Endothelial cell of umbilical vein (primary cell): ENCODE measurements around the gene GATA3. TPM values are rescaled to one million over a fixed set of nuclear protein-coding genes. Genes with fewer than 3 reads are reported as not detected.

Source experiments
- BruUV-seq: library from RNA; stranded (reverse); fragments of 400-500 nt; replicated peaks from 2 replicates; lab custom pipeline; 2021; lab: Mats Ljungman, UMichigan
- CTCF ChIA-PET: fragments of 300-600, 350-600 bp; sonication (Branson Sonifier 250); formaldehyde crosslinking; loops from one replicate; lab custom pipeline; 2021; ENCODE audit warnings: antibody characterized with exemption, inconsistent platforms; lab: Charles Lee
- POLR2A ChIA-PET: fragments of 300-600, 350-600 bp; sonication (Branson Sonifier 250); formaldehyde crosslinking; loops from one replicate; lab custom pipeline; 2021; ENCODE audit warnings: antibody characterized with exemption, inconsistent platforms; lab: Charles Lee
- DNase-seq: peaks from one replicate; pipeline ENCODE4 v3.0.0-alpha.2; 2011; ENCODE audit warnings: low read depth, low spot score
- FAIRE-seq: peaks from 2 replicates; lab custom pipeline; 2011; peaks lifted over from hg19 to GRCh38; lab: Jason Lieb, UNC
- H2AFZ ChIP-seq: 2 replicates; pipeline ENCODE4 v1.6.0; 2012; ENCODE audit warnings: low read depth, low read length, control low read depth, inconsistent platforms
- H3K27ac ChIP-seq: 2 replicates; pipeline ENCODE4 v1.5.1; 2011; ENCODE audit warnings: low read depth, mild to moderate bottlenecking, control low read depth, low read length, moderate library complexity; ENCODE audit not compliant: insufficient read depth
- H3K27me3 ChIP-seq, 2 experiments: 2 replicates each; pipeline versions ENCODE4 v1.6.0 to v1.6.1; 2011; ENCODE audit warnings: low read length in 2 of 2, mixed read lengths in 1 of 2; ENCODE audit not compliant: control insufficient read depth in 2 of 2, insufficient read depth in 2 of 2
- H3K36me3 ChIP-seq, 2 experiments: 2 replicates in 1 of 2; 3 replicates in 1 of 2; pipeline ENCODE4 v1.5.1; 2011; ENCODE audit warnings: low read length in 2 of 2, mild to moderate bottlenecking in 1 of 2, moderate library complexity in 1 of 2; ENCODE audit not compliant: control insufficient read depth in 2 of 2, insufficient read depth in 2 of 2; ENCODE audit errors: extremely low read depth in 1 of 2
- H3K4me1 ChIP-seq: 3 replicates; pipeline ENCODE4 v1.5.1; 2011; ENCODE audit warnings: mild to moderate bottlenecking, low read length; ENCODE audit not compliant: control insufficient read depth, insufficient read depth; ENCODE audit errors: extremely low read depth
- H3K4me2 ChIP-seq: 2 replicates; pipeline ENCODE4 v1.6.1; 2011; ENCODE audit warnings: low read length, control low read depth, mixed read lengths; ENCODE audit not compliant: insufficient read depth
- H3K4me3 ChIP-seq, 3 experiments: fragments of 200-600 bp in 1 of 3; sonication (generic), shearing (Covaris generic) in 1 of 3; replicated peaks in 1 of 3; 2 replicates each; pipeline ENCODE4 v1.5.1; 2011 to 2016; ENCODE audit warnings: control low read depth in 3 of 3, low read length in 3 of 3, mild to moderate bottlenecking in 2 of 3, inconsistent platforms in 1 of 3, low read depth in 1 of 3, moderate library complexity in 1 of 3; ENCODE audit not compliant: insufficient read depth in 1 of 3
- H3K79me2 ChIP-seq: 2 replicates; pipeline ENCODE4 v1.6.0; 2012; ENCODE audit warnings: low read length, inconsistent platforms; ENCODE audit not compliant: control insufficient read depth, insufficient read depth
- H3K9ac ChIP-seq: replicated peaks from 2 replicates; pipeline ENCODE3; 2011; ENCODE audit warnings: low read length, control low read depth; ENCODE audit not compliant: insufficient read depth; ENCODE audit errors: extremely low read depth
- H3K9me1 ChIP-seq: replicated peaks from 3 replicates; pipeline ENCODE4 v1.6.0; 2011; ENCODE audit warnings: mild to moderate bottlenecking, low read length; ENCODE audit not compliant: control insufficient read depth, insufficient read depth; ENCODE audit errors: extremely low read depth
- H3K9me3 ChIP-seq: replicated peaks from 2 replicates; pipeline ENCODE4 v1.5.1; 2012; ENCODE audit warnings: low read length, inconsistent platforms; ENCODE audit not compliant: control insufficient read depth, insufficient read depth
- H4K20me1 ChIP-seq: replicated peaks from 2 replicates; pipeline ENCODE3; 2011; ENCODE audit warnings: mild to moderate bottlenecking, low read length; ENCODE audit not compliant: control insufficient read depth, insufficient read depth; ENCODE audit errors: extremely low read depth
- CTCF ChIP-seq, 2 donors: IDR thresholded peaks; 1 replicate in 1 of 2; 2 replicates in 1 of 2; pipeline ENCODE4 v1.5.1; 2011; ENCODE audit warnings: low read length in 2 of 2, mild to moderate bottlenecking in 2 of 2, moderate library complexity in 2 of 2, control low read depth in 1 of 2, inconsistent platforms in 1 of 2, low read depth in 1 of 2; ENCODE audit not compliant: insufficient read depth in 1 of 2; ENCODE audit errors: extremely low read depth in 1 of 2
- EZH2 ChIP-seq: IDR thresholded peaks from 2 replicates; pipeline ENCODE4 v1.6.1; 2012; ENCODE audit warnings: borderline replicate concordance, low read depth, mild to moderate bottlenecking, moderate library complexity, low read length, inconsistent platforms; ENCODE audit not compliant: severe bottlenecking
- FOS ChIP-seq: IDR thresholded peaks from 2 replicates; pipeline ENCODE4 v1.6.1; 2011; ENCODE audit warnings: mild to moderate bottlenecking, low read length, moderate library complexity, borderline replicate concordance; ENCODE audit not compliant: insufficient read depth
- GATA2 ChIP-seq: IDR thresholded peaks from 2 replicates; pipeline ENCODE4 v1.7.0; 2011; ENCODE audit warnings: low read depth, mild to moderate bottlenecking, moderate library complexity, mixed read lengths, low read length; ENCODE audit not compliant: insufficient read length, insufficient read depth
- JUN ChIP-seq: IDR thresholded peaks from 2 replicates; pipeline ENCODE4 v1.6.1; 2011; ENCODE audit warnings: borderline replicate concordance, low read depth; ENCODE audit not compliant: insufficient read length, insufficient read depth
- MAX ChIP-seq: IDR thresholded peaks from 2 replicates; pipeline ENCODE4 v1.6.1; 2011; ENCODE audit not compliant: insufficient read depth, insufficient read length
- MYC ChIP-seq: IDR thresholded peaks from one replicate; pipeline ENCODE4 v1.6.1; 2011; ENCODE audit warnings: mild to moderate bottlenecking, low read depth, low read length
- POLR2A ChIP-seq: IDR thresholded peaks from 2 replicates; pipeline ENCODE4 v1.6.1; 2012; ENCODE audit warnings: low read depth, mild to moderate bottlenecking, control low read depth, low read length
- POLR2AphosphoS5 ChIP-seq: IDR thresholded peaks from 2 replicates; pipeline ENCODE4 v1.6.1; 2012; ENCODE audit warnings: low read depth, mild to moderate bottlenecking, control low read depth, low read length, moderate library complexity; ENCODE audit not compliant: insufficient read depth
- dilution Hi-C: fragments of 300-500 bp; cut with MboI; formaldehyde crosslinking; loops from one replicate; pipeline ENCODE4 v1.15.0; 2019; ENCODE audit warnings: low sequenced_read_pairs; ENCODE audit not compliant: extremely low pct_ligation_motif_present
- intact Hi-C: fragments of 100-400 bp; cut with micrococcal nuclease; formaldehyde crosslinking; loops from one replicate; pipeline ENCODE4 v1.10.0; 2022
- polyA plus RNA-seq, 4 experiments: library from polyadenylated mRNA; depleted of rRNA in 3 of 4; stranded (reverse) in 3 of 4; unstranded in 1 of 4; fragments of >200 nt; gene quantifications; 2 replicates each; pipeline versions ENCODE4 v1.2.1 to v1.2.3, GENCODE V29; 2011 to 2012; ENCODE audit warnings: missing spikeins in 1 of 4
- total RNA-seq: library from RNA; stranded (reverse); gene quantifications from 2 replicates; pipeline ENCODE4 v1.2.3, GENCODE V29; 2021

GATA3 gene
- total and polyA plus RNA-seq, 2 donors (not counting 3 experiments of a cell fraction or from before 2014, with no cell fraction given) = 9.3 to 33.0 TPM

GRCh38 chr10:8079126-8079525 lies 24.6 kb downstream of the GATA3 start:
- intact Hi-C loops (no loop called here), dilution Hi-C loops (no loop called here)
- DNase-seq = peak; percentile 68
- no TSS peak for BruUV-seq
- H3K27me3 ChIP-seq = no peaks in the 10 kb centered on the region
- TF ChIP-seq POLR2AphosphoS5 = no peak
- no peak for TF ChIP-seq POLR2A
- no peak for TF ChIP-seq MAX
- no peak for TF ChIP-seq MYC
- TF ChIP-seq FOS = no peak
- TF ChIP-seq EZH2 = no peak
- TF ChIP-seq GATA2 = no peak
- no peak for TF ChIP-seq CTCF (IDR thresholded peaks at IDR 0.05; ENCODE audit: extremely low read depth in 1 of 2, insufficient read depth in 1 of 2, low read depth in 1 of 2, low read length in 2 of 2)
- TF ChIP-seq JUN = no peak
- H3K27ac ChIP-seq = no peak overlapping the region
- H3K9me1 ChIP-seq = no peaks in the 10 kb centered on the region
- peaks cover 7% of the 10 kb centered on the region for H3K4me1 ChIP-seq
- POLR2A ChIA-PET = interaction anchor here (1.2 kb wide), 1 partner anchor 13 kb away, joined by 8 read pairs; no protein-coding TSS in a partner anchor
- H3K9me3 ChIP-seq = no peaks in the 10 kb centered on the region
- H3K79me2 ChIP-seq = no peaks in the 10 kb centered on the region
- FAIRE-seq = no peak
- H3K9ac ChIP-seq = no peak overlapping the region
- no peak overlapping the region for H2AFZ ChIP-seq
- CTCF ChIA-PET = interaction anchor here (1.3 kb wide), 1 partner anchor 208 kb away, joined by 3 read pairs; no protein-coding TSS in a partner anchor
- no peak overlapping the region for H3K4me2 ChIP-seq
- peaks cover 0 to 2% of the 10 kb centered on the region in 2 experiments for H3K36me3 ChIP-seq
- no peaks in the 10 kb centered on the region for H4K20me1 ChIP-seq
- no peak overlapping the region for H3K4me3 ChIP-seq
